AG20443 (cell line): ENCODE data around the gene GNB4.

Experiments
- DNase-seq: peaks from one replicate; pipeline ENCODE4 v3.0.0; 2012; ENCODE audit warnings: low spot score, mixed read lengths

The GNB4 gene

DNA sequence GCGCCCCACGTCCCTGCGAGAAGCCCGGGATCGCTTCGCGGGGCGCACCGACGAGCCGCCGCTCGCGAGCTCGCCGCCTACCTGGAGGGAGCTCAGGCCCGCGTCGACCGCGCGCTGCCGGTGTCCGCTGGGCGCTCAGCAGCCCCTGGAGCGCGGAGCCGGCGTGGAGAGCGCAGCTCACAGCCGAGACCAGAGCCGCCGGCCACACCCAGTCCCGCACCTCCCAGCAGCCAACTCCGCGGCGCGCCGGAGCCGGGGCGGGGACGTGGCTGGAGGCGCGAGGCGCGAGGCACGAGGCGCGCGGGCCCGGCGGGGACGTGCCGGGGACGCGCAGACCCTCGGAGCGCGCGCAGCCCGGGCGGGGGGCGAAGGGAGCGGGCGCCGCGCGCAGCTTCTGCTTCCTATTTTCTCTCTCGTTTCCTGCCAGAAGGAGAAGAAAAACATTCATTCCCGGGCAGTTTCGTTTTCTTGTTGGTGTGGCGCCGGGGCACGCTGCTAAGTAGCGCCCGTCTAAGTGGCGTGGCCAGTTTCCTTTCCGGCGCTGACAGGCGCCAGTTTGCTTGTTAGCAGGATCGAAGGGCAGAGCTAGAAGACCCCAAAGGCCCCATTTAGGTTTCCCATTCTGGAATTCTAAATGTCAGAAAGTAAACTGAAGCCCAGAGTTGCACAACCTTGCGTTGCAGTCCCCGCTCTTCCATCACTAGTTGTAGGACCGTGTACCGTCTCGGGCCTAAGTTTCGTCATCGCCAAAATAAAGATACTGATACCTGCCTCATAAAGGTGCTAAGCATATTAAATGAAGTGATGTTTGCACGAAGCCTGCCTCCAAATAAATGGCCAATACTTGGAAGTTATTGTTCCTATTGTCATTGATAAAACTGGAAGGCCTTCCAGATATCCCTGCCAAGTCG is at the start of gene GNB4:
TSS of gene GNB4 (minus strand) at position 206 of the 911 bp plus-strand sequence. CDS start 25,270 bp downstream, outside the sequence.
- DNase-seq: peak; percentile 94

DNA sequence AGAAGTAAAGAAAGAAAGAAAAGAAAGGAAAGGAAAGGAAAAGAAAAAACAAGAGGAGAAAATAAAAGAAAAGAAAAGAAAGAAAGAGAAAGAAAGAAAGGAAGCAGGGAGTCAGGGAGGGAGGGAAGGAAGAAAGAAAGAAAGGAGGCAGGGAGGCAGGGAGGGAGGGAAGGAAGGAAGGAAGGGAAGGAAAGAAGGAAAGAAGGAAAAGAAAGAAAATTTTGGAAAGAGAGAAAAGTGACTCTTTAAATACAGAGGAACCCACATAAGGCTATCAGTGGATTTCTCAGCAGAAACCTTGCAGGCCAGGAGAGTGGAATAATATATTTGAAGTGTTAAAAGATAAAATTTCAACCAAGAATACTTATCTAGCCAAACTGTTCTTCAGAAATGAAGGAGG is 44.2 kb upstream of the GNB4 start:
- no peak for DNase-seq

DNA sequence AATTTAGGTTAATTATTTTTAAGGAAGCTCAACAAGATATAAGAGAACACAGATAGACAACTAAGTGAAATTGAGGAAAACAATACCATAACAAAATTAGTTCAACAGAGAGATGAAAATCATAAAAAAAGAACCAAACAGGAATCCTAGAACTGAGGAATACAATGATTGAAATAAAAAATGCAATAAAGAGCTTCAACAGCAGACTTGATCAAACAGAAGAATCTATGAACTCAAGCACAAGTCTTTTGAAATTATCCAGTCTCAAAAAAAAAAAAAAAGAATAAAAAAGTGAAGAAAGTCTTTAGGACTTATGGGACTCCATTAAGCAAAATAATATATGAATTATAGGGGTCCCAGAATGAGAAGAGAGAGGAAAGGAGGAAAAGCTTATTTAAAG is 42.0 kb upstream of the GNB4 start:
- DNase-seq: no peak

DNA sequence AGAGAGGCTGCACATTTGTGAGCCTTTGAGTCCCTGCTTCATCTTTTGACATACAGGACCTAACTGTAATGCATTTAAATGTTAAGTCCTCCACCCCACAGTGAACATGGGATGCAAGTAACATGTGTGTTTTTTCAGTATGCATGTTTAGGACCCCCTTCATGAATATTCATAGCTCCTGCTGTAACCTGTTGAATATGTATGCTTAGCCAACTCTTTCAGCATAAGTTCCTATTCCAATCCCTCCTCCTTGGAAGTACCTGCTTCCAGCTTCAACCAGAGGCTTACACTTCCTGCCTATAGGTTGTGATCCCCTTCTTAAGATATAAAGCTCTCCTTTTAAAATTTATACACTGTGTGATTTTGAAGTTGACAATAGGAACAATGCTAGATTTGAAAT is 36.9 kb upstream of the GNB4 start:
- no peak for DNase-seq

DNA sequence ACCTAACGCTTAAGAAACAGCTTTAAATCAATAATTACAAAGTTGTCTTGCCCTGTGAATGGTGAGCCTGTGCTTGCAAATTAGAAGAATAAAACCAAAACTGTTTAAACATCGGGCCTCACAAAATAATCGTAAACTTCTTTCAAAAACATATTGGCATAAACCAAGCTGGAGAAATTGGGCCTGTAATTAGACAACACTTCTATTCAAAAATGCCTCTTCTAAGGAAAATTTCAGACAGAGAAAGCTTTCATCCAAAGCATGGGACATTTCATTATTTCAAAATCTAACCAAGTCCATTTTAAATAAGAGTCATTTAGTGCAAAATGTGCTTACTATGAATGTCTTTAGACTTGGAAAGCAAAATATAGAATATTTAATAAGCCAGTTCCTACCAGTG is 35.5 kb upstream of the GNB4 start:
- DNase-seq: no peak

DNA sequence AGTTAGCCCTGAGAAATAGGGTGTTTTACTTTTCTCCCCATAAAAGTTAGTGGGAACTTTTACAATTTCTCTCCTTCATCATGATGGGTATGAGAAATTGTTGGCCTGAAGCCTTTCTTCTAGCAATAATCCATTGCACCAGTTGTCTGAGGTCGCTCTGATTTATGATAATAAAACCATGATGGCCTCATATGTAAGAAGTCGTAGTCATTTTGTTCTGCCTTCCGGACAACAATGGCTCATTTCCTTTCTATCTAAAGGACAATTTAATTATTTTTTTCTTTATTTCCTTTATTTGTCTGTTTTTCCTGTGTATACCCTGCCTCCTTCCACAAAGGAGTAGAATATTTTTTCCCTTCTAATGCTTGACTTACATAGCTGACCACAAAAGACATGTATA is 31.6 kb upstream of the GNB4 start:
- DNase-seq: no peak

DNA sequence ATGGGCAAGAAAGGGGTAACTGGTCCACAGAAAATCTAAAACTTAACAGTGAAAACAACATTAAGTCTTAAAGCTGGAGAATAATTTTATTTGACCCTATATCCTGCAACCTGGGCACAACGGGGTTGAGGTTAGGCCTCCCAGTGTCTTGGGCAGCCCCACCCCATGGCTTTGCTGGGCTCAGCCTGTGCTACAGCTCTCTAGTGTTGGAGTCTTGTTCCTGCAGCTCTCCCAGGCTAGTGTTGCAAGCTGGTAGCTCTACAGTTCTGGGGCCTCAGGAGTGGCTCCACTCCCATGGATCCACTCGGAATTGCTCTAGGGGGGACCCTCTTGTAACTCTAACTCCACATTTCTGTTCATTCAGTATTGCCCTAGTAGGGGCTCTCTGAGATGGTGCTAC is 24.9 kb upstream of the GNB4 start:
- no peak for DNase-seq

DNA sequence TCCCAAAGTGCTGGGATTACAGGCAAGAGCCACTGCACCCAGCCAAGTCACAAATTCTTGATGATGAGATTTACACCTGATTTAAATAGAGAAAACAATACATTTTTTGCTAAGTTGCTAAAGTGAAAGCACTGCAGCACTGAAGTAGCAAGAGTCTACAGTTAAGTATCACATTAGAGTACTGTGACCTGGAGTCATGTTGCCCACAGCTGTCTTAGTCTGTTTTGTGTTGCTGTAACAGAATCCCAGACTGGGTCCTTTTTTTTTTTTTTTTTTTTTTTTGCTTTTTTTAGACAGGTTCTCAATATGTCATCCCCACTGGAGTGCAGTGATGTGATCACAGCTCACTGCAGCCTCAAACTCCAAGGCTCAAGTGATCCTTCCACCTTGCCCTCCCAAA is 23.2 kb upstream of the GNB4 start:
- no peak for DNase-seq

DNA sequence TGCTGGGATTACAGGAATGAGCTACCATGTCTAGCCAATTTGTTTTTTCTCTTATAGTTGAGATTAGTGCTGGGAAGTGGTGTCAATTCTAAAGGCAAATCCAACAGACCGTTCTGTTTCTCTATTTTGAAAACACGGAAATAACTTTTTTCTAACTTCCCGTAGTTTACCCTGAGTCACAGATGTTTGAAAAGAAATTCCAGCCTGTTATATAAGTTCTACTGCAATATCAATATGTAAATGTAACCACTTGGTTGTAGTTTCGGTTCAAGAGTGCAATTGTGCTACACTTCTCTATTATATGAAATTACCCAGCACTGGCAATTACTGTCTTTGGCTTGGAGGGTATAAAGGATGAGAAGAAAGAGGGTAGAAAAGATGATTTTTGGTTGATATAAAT is 22.3 kb upstream of the GNB4 start:
- DNase-seq: no peak

DNA sequence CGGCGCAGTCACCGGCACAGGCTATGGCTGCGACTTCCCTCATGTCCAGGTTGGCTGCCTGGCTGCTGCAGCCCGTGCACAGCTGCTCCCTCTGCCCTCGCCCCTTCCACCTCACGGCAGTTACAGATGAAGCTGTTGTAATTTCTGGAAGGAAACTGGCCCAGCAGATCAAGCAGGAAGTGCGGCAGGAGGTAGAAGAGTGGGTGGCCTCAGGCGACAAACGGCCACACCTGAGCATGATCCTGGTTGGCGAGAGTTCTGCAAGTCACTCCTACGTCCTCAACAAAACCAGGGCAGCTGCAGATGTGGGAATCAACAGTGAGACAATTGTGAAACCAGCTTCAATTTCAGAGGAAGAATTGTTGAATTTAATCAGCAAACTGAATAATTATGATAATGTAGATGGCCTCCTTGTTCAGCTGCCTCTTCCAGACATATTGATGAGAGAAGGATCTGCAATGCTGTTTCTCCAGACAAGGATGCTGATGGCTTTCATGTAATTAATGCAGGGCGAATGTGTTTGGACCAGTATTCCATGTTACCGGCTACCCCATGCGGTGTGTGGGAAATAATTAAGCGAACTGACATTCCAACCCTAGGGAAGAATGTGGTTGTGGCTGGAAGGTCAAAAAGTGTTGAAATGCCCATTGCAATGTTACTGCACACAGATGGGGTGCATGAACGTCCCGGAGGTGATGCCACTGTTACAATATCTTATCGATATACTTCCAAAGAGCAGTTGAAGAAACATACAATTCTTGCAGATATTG is 13.2 kb upstream of the GNB4 start:
- no peak for DNase-seq

DNA sequence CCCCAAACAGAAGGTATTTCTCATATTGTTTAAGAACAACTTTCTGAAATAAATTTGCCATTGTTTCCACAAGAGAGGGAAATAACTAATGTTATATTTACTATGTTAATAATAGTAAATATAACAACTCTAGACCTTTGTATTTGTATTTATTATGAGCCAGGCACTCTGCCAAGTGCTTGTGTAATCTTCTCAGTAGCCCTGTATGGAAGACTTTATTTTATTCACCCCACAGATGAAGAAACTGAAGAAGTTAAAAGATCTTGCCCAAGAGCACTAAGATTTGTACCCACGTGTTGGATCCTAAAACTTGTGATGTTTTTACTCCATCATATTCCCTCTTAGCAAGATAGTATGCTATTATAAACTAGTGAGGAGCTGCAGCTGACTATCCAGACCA is 12.0 kb upstream of the GNB4 start:
- DNase-seq: no peak

DNA sequence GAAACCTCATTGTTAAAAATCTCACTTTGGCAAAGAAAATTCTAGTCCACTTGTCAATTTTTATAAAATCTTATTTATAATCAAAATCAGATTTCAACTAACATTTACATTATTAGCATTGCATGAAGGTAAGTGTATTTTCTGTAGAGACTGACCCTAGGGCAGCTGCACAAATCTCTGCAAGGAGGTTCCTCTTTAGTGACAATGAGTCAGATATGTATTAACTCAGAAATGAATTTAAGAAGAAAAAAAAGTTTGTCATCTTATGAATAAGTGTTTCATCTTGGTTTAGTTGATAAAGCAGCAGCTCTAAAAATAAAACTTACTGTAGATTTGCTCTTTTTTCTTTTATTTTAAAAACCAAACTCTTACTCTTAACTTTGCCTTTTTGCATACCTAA is 9.0 kb upstream of the GNB4 start:
- no peak for DNase-seq

DNA sequence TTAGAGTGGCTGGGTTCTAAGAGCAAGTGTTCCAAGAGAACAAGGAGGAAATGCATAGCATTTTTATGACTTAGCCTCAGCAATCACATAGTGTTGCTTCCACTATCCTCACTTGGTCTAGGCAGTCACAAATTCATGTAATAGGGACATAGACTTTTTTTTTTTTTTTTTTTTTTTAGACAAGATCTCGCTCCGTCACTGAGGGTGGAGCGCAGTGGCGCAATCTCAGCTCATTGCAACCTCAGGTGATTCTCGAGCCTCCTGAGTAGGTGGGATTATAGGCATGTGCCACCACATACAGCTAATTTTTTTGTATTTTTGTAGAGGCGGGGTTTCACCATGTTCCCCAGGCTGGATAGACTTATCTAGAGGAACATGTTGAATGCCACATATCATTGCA is 4.7 kb upstream of the GNB4 start:
- DNase-seq: no peak

DNA sequence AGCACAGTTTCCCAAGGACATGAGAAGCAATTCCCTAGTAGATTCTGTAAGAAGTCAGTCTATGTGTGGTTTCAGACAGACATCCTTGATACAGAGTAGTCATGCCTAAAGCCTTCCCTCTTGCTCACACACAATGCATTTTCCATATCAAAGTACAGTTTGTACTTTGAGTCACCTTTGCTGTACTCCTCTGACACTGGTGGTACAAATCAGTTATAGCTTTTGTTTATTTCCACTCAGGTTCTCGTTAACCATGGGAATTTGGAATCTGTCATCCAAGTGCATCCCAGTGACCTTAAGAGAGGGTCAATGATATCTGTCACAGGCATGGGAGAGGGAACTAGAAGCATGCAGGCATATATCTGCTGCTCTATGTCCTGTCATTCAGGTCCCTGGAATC is 3.6 kb upstream of the GNB4 start:
- no peak for DNase-seq

DNA sequence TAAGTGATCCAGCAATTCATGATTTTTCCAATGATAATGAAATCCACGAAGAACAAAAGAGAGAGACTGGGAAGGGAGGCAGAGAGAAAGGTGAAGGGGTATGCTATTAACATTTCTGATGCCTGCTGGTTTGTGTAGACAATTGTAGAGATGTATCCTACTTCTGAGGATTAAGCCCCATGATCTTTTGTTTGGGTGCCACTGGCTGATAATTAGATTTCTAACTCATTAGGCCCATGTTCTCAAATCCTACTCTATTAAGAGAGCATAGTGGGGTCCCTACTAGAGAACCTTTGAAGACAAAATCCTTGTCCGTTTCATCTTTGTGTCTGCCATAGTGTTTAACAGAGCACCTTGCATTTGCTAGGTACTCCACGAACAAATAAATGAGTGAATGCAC is 2.7 kb upstream of the GNB4 start:
- DNase-seq: no peak

DNA sequence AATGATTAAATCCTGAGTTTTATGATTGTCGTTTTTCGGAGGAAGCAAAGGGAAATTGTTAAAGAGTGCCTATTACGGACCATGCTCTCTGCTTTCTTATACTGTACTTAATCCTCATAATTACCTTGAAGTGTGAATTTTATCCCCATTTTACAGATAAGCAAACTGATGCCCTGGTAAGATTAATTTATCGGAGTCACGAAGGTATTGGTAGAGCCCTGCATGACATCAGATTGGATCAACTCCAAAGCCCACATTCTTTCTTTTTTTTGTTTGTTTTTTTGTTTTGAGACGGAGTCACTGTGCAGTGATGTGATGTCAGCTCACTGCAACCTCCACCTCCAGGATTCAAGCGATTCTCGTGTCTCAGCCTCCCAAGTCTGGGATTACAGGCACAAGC is 1.6 kb upstream of the GNB4 start:
- DNase-seq: no peak

DNA sequence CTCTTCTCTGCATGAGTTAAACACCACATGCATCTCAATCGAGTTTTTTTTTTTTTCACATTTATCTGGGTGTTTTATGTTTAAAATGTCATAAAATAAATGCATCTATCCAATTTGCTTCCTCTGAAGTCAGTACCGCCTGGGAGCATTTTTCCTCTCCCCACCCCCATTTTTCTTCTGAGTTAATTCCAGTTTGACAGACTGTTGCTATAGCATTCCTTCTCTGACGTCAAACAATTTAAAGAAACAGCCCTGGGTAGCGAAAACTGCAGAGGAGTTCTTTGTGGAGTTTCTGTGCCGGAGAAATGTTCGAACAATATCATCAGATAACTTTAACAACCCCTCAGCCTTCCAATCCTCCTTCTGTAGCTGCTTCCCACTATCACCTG is 900 bp upstream of the GNB4 start:
- DNase-seq: peak; percentile 40

DNA sequence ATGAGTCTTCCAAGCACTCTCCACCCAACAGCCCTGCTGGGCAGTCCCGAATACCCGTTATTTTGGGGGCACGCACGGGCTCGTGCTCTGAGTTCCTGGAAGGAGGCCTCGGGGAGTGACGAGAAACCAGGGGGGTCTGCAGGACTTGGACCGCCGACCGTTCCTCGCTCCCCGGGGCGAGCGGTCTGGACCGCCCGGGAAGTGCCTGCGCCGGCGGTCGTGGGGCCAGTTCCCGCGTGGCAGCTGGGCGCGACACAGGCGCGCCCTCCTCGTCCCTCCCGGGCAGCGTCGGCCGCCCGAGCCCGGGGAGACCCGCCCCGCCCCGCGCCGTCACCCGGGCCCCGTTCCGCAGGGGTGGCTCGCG is 387 bp downstream of the GNB4 start:
- peak; percentile 82 for DNase-seq

DNA sequence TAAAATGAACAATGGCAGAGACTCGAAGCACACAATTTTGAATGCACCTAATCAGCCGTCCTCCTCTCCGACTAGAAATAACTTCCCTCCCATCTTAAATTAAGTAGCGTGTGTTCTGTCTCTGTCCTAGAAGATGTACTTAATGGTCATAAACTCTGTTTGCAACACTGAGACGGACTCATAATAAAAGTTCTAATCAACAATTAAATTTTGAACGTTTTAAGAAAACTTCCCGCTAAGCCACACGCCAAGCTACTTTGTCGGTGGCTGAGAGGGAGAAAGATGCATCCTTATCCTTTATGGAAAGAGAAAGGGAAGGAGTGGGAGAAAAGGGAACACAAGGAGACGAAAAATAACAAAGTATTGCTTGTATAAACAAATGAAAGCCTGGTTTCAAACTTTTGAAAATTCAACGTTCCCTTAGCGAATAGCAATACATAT is 989 bp downstream of the GNB4 start:
- DNase-seq: no peak

DNA sequence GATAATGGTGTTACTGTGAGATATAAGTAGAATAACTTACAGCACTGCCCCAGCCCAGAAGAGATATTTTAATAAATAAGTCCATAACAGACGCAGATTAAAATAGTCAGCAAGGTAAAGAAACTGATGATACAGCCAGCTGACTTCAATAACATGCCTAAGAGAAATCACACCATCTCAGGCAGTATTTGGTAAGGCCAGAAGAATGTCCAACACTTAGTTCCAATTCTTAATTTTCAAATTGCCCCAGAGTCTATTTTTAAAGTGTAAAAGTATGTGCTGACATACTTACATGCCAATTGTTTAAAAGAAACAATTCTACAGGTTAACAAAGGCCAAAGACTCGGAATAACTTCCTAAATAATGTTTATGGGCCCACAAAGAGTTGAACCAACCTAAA is 1.6 kb downstream of the GNB4 start:
- DNase-seq: no peak

DNA sequence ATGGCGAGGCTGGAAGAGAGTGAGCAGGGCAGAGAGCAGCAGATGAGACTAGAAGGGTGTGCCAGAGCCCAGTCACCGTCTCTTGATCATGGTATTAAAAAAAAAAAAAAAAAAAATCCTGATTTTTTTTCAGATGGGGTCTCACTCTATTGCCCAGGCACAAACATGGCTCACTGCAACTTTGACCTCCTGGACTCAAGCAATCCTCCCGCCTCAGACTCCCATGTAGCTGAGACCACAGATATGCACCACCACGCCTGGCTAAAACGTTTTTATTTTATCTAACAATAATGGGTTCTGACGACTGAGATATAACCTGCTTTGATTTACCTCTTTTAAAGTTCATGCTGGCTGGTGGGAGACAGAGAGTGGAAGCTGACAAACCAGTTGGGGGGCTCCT is 4.0 kb downstream of the GNB4 start:
- DNase-seq: no peak

DNA sequence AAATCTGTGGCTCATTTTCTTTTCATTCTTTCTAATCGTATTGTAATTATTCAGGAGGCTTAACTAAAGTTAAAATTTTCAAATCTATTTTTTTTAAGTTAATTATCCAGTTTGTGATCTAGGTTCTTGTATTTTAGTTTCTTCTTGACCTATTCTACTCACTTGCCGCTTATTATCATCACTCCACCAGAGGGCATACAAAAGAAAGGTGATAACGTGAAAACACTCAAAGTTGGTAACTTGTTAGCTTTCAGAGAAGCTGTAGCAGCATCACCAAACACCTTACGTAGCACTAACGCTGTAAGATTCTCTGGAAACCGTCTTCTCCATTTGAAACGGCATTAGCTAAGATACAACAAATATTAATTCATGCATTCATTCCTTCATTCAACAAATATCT is 4.8 kb downstream of the GNB4 start:
- no peak for DNase-seq

DNA sequence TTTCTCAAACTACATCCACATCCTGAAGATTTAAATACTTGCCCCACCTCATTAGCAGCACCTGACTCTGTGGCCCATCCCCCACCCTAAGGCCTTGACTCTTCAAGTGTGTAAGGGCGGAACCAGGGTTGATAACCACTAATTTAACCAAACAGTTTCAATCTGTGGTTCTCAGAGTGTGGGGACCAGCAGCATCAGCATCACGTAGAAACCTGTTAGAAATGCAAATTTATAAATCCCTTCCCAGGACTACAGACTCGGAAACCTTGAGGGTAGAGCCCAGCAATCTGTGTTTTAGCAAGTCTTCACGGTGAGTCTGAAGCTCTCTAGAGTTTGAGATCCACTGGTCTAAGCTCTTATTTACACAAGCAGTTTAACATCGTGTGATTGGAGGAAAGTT is 12.4 kb downstream of the GNB4 start:
- no peak for DNase-seq

DNA sequence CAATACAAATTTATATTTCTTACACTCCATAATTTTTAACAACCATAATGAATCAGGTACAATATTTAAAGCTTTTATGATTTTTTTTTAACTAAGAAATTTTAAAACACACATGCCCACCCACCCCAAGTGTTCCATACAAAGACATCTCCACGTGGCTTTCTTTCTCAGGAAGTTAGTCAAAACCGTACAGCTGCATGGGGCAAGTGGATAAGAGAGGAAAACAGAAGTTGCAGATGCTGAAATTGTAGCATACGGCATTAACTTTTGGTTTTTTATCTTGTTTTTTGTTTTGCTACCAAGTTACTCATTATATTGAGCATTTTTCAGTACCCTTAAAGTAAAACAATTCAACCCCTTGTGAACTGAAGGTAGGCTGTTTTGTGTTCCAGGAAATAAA is 14.8 kb downstream of the GNB4 start:
- DNase-seq: no peak
